Measurements from ENCODE around the gene TPRG1. TPM values are rescaled to one million over a fixed set of nuclear protein-coding genes. Genes with fewer than 3 reads are reported as not detected.

The TPRG1 gene
- total and polyA plus RNA-seq, 5 donors, result 2.1 to 5.2 (median 5.0) TPM

DNA sequence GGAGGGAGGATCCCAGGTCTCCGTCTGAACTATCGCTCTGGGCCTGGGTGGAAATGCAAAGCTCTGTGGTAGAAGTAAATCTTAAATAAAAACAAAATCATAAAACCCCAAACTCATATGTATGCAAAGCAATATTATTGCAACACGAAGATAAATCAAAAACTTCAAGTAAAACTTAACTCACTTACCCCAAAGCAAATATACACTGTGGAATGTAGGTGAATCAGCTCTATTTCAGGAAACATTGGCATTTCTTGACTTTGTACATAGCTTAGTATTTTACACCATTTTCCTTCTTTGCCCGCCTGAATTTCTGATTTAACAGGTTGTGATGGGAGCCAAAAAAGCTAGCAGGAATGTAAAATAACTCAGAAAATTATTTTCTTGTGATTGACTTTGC, 126.2 kb downstream of the TPRG1 start:
- Histone ChIP-seq H3K27ac (ENCODE audit: low read length) (no peak overlapping the region), H3K4me3 (ENCODE audit: low read length) (no peak overlapping the region), H3K9me3 (ENCODE audit: control insufficient read depth, low read length) (no peaks in the 10 kb centered on the region), H3K27me3 (ENCODE audit: control insufficient read depth, insufficient read depth) (no peaks in the 10 kb centered on the region), H3K4me1 (ENCODE audit: control insufficient read depth, insufficient read depth, low read length) (no peaks in the 10 kb centered on the region)
- ATAC-seq (no peak), DNase-seq (no peak)
- 90% methylated on average over 4 of the region's 4 CpGs for WGBS
- intact Hi-C loops (cut with DNase I), result no loop called here

DNA sequence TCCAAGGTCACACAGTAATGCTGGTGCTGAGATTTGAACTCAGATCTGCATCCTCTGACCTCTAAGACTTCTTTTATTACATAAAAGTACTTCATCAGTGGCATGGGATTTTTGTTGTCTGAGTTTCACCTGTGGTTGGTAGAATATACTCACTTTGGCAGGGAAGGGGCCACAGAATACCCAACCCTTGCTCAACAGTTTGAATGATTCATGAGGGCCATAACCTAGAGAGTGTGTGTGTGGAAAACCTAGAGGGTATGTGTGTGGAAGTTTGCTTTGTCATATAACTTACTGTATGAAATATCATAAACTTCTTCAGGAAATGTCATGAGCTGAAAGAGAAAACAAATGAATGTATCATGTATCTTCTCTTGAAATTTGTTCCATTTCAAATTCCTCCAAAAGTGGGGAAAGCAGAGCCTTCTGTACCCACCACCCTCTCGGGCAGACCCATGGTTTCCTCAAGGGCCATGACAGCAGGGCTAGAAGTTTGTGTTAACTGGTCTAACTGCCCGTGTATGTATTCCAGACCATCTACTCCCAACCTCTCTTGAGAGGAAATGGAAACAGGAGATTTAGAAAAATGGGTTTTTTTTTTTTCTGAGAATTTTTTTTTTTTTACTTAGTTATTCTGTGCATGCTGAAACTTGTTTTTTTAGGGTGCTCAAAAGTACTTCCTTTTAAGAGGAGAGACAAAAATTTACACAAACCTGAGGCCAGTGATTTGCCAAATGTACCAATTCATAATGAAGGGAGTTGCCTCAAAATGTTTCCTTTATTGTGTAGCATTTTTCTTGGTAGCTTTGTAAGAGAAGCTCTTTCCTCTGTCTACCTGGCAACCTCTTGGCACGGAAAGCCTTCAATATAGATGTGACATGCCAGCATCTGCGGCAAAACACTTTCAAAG, 127.0 kb downstream of the TPRG1 start:
- WGBS, result 84% methylated on average over 4 of the region's 4 CpGs

DNA sequence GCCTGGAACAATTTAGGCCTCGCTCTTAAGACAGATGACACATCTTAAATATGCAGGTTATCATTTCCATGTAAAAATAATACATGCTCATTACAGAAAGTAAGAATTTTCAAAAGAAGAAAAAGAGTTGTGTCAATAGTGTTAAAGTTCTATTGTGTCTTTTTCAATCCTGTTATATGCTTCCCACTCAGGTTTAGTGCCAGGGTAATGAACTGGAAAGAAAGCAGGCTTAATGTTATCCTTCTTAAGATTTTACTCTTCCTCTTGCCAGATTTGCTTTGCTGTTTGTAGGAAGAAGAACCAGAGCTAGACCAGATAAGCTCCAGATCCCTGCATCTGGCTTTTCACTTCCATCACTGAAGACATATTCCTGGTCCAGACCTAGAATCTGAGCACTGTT, 128.6 kb downstream of the TPRG1 start:
- DNase-seq (no peak), ATAC-seq (no peak)
- intact Hi-C loops (cut with DNase I), result no loop called here
- Histone ChIP-seq H3K4me1 (ENCODE audit: control insufficient read depth, insufficient read depth, low read length) (no peaks in the 10 kb centered on the region), H3K27ac (ENCODE audit: low read length) (no peak overlapping the region), H3K9me3 (ENCODE audit: control insufficient read depth, low read length) (no peaks in the 10 kb centered on the region), H3K4me3 (ENCODE audit: low read length) (no peak overlapping the region), H3K27me3 (ENCODE audit: control insufficient read depth, insufficient read depth) (no peaks in the 10 kb centered on the region)
- WGBS, result 96% methylated on average over 1 of the region's 1 CpG

More for the DNA sequence above, 127.0 kb downstream of the TPRG1 start:
- H3K4me3 ChIP-seq (ENCODE audit: low read length), result no peak overlapping the region
- no peaks in the 10 kb centered on the region for H3K9me3 ChIP-seq (ENCODE audit: control insufficient read depth, low read length)
- no peak overlapping the region for H3K27ac ChIP-seq (ENCODE audit: low read length)
- DNase-seq, result no peak
- intact Hi-C loops (cut with DNase I), result no loop called here
- ATAC-seq, result no peak
- no peaks in the 10 kb centered on the region for H3K27me3 ChIP-seq (ENCODE audit: control insufficient read depth, insufficient read depth)
- H3K4me1 ChIP-seq (ENCODE audit: control insufficient read depth, insufficient read depth, low read length), result no peaks in the 10 kb centered on the region

DNA sequence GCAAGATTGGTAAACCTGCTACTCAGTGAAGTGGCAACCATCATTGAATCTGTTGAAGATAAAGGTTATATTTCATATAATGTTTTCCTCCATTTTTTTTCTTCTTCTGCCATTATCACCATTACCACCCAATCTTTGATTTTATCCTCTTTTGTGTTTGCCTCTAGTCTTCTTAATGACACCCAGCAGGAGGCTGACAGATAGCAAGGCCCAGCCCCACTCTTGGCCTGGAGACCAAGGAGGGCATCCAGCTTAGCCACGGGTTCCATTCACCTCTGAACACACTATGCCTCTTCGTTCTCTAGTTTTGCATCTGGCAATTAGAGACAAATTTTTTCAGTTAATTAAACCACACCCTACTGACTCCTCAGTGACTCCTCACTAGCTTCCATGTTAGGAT, 129.7 kb downstream of the TPRG1 start:
- no peak overlapping the region for H3K27ac ChIP-seq (ENCODE audit: low read length)
- DNase-seq (no peak), ATAC-seq (no peak)
- no peaks in the 10 kb centered on the region for H3K9me3 ChIP-seq (ENCODE audit: control insufficient read depth, low read length)
- no peaks in the 10 kb centered on the region for H3K4me1 ChIP-seq (ENCODE audit: control insufficient read depth, insufficient read depth, low read length)
- intact Hi-C loops (cut with DNase I), result no loop called here
- no peaks in the 10 kb centered on the region for H3K27me3 ChIP-seq (ENCODE audit: control insufficient read depth, insufficient read depth)
- WGBS, result 70% methylated on average over 2 of the region's 2 CpGs
- no peak overlapping the region for H3K4me3 ChIP-seq (ENCODE audit: low read length)

DNA sequence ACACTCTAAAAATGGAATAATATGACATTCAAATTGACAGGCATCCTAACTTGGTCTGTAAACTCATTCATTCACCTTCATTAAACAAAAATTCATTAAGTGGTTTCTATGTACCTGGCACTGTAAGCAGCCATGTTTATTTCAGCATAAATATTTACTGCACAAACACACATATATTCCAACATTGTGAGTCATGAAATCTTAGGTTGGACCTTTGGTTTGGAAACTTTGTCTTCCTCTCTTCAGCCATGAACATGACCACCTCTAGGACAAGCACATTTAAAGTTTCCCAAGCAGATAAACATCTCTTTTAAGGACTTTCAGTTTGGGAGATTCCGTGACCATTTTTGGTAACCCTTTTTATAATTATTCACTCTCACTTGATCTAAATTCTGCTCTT, 131.8 kb downstream of the TPRG1 start:
- H3K4me1 ChIP-seq (ENCODE audit: control insufficient read depth, insufficient read depth, low read length), result no peaks in the 10 kb centered on the region
- no peak for DNase-seq
- no peak for ATAC-seq
- no peak overlapping the region for H3K4me3 ChIP-seq (ENCODE audit: low read length)
- H3K27me3 ChIP-seq (ENCODE audit: control insufficient read depth, insufficient read depth), result no peaks in the 10 kb centered on the region
- 0% methylated on average over 1 of the region's 1 CpG for WGBS
- no peaks in the 10 kb centered on the region for H3K9me3 ChIP-seq (ENCODE audit: control insufficient read depth, low read length)
- H3K27ac ChIP-seq (ENCODE audit: low read length), result no peak overlapping the region
- intact Hi-C loops (cut with DNase I), result no loop called here

DNA sequence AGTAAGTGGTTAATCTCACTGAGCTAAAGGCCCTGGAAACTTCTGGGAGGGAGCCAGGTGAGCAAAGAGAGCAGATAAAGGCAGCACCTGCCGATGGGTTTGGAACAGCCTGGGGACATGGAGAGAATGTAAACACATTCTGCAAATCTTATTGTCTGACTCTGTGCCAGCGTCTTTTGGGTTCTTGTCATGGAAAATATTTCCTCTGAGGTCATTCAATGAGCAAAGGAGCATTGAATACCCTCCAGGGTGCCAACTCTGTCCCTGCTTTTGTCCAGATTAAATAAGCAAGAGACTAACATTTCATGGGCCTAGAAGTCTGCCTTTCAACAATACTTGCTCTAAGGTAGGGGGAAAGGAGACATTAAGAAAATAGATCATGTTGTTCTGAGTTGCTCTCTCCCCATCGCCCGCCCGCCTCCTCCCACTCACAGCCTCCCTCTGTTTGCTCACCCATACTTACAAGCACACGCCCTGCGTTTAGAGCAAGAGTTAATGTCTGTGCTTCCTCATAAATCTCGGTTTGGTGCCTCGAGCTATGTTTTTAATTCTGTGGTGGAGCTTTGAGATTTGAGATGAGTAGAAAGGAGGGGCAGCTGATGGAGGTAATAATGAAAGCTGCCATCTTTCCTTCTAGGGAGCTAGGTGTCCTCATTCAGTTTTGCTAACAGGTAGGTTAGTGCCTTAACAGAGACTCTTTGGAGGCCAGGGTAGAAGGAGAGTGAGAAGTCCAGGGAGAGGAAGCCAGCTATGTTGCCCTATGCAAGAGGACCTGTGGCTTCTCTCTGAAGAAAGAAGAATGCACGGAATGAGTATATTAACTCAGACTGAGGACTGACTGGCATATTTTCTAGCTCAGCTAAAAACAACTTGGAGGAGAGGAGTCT, 132.9 kb downstream of the TPRG1 start:
- H3K4me1 ChIP-seq (ENCODE audit: control insufficient read depth, insufficient read depth, low read length), result no peaks in the 10 kb centered on the region
- DNase-seq, result no peak
- H3K27ac ChIP-seq (ENCODE audit: low read length), result no peak overlapping the region
- H3K27me3 ChIP-seq (ENCODE audit: control insufficient read depth, insufficient read depth), result no peaks in the 10 kb centered on the region
- no peak overlapping the region for H3K4me3 ChIP-seq (ENCODE audit: low read length)
- intact Hi-C loops (cut with DNase I), result no loop called here
- H3K9me3 ChIP-seq (ENCODE audit: control insufficient read depth, low read length), result no peaks in the 10 kb centered on the region
- ATAC-seq, result peak in 1 of 2 donors; percentile 41
- 76% methylated on average over 10 of the region's 10 CpGs for WGBS

DNA sequence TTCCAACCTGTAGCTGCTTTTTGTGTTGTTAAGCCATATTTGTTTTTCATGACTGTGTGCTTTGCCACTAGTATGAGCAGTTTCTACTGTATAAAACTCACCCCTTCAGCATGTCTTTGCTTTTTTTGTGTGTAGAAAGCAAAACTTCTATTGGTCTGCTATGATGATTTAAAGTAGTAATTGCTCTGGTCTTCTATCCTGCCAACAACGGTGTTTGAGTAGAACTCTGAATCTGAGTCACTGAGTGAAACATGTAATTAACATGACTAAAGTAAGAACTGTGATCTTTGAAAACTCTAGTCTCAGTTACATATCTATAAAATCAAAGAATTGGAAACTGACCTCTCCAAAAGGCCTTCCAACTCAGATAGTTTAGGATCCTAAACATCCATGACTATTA, 133.6 kb downstream of the TPRG1 start:
- ATAC-seq, result no peak
- no peak overlapping the region for H3K27ac ChIP-seq (ENCODE audit: low read length)

DNA sequence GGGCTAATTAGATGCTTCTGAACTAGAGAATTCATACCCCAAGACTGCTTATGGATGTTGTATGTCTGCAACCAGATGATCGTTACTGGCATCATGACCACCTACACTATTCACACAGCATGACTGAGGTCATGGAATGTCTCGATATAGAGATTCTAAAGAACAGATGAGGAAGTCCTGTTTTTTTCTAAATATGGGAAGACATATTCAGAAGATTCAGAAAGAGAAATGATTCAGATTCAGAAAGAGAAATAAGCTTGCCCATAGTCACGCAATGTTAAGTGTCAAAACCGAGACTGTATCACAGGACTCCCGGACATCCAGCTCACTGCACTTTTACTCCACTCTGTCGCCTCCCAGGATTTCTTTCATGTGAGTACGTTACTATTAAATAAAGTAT, 136.2 kb downstream of the TPRG1 start:
- no peaks in the 10 kb centered on the region for H3K27me3 ChIP-seq (ENCODE audit: control insufficient read depth, insufficient read depth)
- H3K9me3 ChIP-seq (ENCODE audit: control insufficient read depth, low read length), result no peaks in the 10 kb centered on the region
- H3K4me3 ChIP-seq (ENCODE audit: low read length), result no peak overlapping the region
- WGBS, result 86% methylated on average over 7 of the region's 7 CpGs
- no peak overlapping the region for H3K27ac ChIP-seq (ENCODE audit: low read length)
- ATAC-seq, result no peak
- intact Hi-C loops (cut with DNase I), result no loop called here
- H3K4me1 ChIP-seq (ENCODE audit: control insufficient read depth, insufficient read depth, low read length), result no peaks in the 10 kb centered on the region
- no peak for DNase-seq

More for the DNA sequence above, 133.6 kb downstream of the TPRG1 start:
- 84% methylated on average over 1 of the region's 1 CpG for WGBS
- intact Hi-C loops (cut with DNase I), result no loop called here
- H3K27me3 ChIP-seq (ENCODE audit: control insufficient read depth, insufficient read depth), result no peaks in the 10 kb centered on the region
- no peaks in the 10 kb centered on the region for H3K4me1 ChIP-seq (ENCODE audit: control insufficient read depth, insufficient read depth, low read length)
- H3K9me3 ChIP-seq (ENCODE audit: control insufficient read depth, low read length), result no peaks in the 10 kb centered on the region
- H3K4me3 ChIP-seq (ENCODE audit: low read length), result no peak overlapping the region
- DNase-seq, result no peak

DNA sequence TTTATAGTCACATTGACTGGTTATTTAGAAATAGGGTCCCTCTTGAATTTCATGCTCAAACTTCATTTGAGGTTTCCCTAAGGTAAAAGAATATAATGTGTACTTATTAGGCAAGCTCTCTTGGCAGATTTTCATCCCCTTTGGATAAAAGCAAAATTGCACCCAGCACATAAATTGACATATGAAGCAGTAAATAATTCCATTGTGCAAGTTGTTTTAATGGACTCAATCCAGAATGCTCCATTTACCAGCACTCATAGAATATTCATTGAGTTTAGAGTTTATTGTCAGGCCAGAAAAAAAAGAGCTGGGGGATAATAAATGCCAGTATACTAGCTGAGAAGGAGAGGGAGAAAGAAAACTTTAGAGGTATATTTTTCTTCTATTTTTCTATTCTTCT, 136.8 kb downstream of the TPRG1 start:
- Histone ChIP-seq H3K9me3 (ENCODE audit: control insufficient read depth, low read length) (no peaks in the 10 kb centered on the region), H3K27ac (ENCODE audit: low read length) (no peak overlapping the region), H3K4me1 (ENCODE audit: control insufficient read depth, insufficient read depth, low read length) (no peaks in the 10 kb centered on the region), H3K27me3 (ENCODE audit: control insufficient read depth, insufficient read depth) (no peaks in the 10 kb centered on the region), H3K4me3 (ENCODE audit: low read length) (no peak overlapping the region)
- intact Hi-C loops (cut with DNase I), result no loop called here
- ATAC-seq (no peak), DNase-seq (no peak)

DNA sequence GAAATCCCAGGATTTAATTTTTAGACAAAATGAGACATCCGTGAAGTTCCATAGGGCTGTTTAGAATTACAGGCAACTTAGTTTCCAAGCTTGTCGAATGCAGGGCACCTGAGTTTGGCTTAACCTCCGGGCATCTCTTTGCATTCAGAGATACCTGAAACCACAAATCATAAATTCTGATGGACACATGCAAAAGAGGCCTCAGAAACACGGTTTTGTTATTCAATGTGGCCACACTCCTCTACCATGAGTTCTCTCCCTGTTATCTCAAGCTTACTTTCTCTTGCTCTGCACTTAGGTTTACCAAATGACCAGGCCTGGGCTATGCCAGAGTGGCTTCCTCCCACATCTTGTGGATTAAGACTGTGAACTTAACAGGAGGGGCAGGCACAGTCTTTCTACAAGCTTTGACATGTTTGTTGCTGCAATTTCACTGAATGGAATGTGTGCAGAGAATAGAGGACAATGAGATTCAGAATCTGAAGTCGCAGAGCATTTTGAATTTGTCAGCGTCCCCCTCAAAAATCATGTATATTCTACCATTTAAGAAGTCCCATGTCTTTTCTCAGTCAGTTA, 137.7 kb downstream of the TPRG1 start:
- H3K27me3 ChIP-seq (ENCODE audit: control insufficient read depth, insufficient read depth), result no peaks in the 10 kb centered on the region
- ATAC-seq (no peak), DNase-seq (no peak)
- intact Hi-C loops (cut with DNase I), result no loop called here
- no peak overlapping the region for H3K27ac ChIP-seq (ENCODE audit: low read length)
- H3K4me1 ChIP-seq (ENCODE audit: control insufficient read depth, insufficient read depth, low read length), result no peaks in the 10 kb centered on the region
- no peak overlapping the region for H3K4me3 ChIP-seq (ENCODE audit: low read length)
- 77% methylated on average over 6 of the region's 6 CpGs for WGBS
- no peaks in the 10 kb centered on the region for H3K9me3 ChIP-seq (ENCODE audit: control insufficient read depth, low read length)

DNA sequence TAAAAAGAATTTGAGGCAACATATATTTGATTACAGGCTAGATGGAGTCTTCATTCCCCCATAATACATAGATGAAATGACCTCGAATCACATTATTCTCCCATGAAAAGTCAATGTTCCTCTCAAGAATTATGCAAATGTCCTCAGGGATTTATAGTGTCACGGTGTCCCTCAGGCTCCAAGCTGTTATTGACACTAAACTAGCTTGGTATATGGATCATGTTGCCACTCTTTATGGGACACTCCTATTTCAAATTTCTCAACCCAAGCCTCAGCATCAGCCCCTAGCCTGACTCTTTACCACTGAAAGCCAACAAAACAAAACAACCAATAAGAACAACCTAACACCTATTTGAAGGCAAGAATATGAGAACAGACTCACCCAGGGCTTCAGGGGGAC, 139.8 kb downstream of the TPRG1 start:
- H3K9me3 ChIP-seq (ENCODE audit: control insufficient read depth, low read length), result no peaks in the 10 kb centered on the region
- intact Hi-C loops (cut with DNase I), result no loop called here
- no peaks in the 10 kb centered on the region for H3K4me1 ChIP-seq (ENCODE audit: control insufficient read depth, insufficient read depth, low read length)
- ATAC-seq (no peak), DNase-seq (no peak)
- H3K27ac ChIP-seq (ENCODE audit: low read length), result no peak overlapping the region
- H3K4me3 ChIP-seq (ENCODE audit: low read length), result no peak overlapping the region
- 79% methylated on average over 2 of the region's 2 CpGs for WGBS
- no peaks in the 10 kb centered on the region for H3K27me3 ChIP-seq (ENCODE audit: control insufficient read depth, insufficient read depth)
